Gastroesophageal sphincter (tissue), 3 donors: ENCODE measurements around the gene MX2.
"Not testable (repeated sequence)": the region's sequence is repeated elsewhere in the genome, so short reads cannot be mapped to it uniquely, and the experiment has no call there.

Experiments used
- POLR2A ChIP-seq, 2 donors: fragments of 450-650 bp; IDR thresholded peaks; one replicate each; pipeline ENCODE4 v1.6.1; 2017; ENCODE audit warnings: antibody characterized with exemption in 2 of 2, mild to moderate bottlenecking in 2 of 2, moderate library complexity in 1 of 2
- POLR2AphosphoS5 ChIP-seq: sonication (generic); formaldehyde crosslinking; IDR thresholded peaks from one replicate; pipeline ENCODE4 v1.6.1; 2017; ENCODE audit warnings: antibody characterized with exemption
- TF ChIP-seq, protein P1 (sequence below), 4 experiments: fragments of 200-600 bp in 2 of 4; fragments of 450-650 bp in 2 of 4; sonication (generic) in 1 of 4; IDR thresholded peaks; one replicate each; pipeline ENCODE4 v1.5.1; 2017 to 2019; ENCODE audit warnings: antibody characterized with exemption in 4 of 4, mild to moderate bottlenecking in 2 of 4, moderate library complexity in 2 of 4

- not testable (repeated sequence) for TF ChIP-seq POLR2A (IDR thresholded peaks at IDR 0.05); POLR2AphosphoS5
- TF ChIP-seq, protein P1, sequence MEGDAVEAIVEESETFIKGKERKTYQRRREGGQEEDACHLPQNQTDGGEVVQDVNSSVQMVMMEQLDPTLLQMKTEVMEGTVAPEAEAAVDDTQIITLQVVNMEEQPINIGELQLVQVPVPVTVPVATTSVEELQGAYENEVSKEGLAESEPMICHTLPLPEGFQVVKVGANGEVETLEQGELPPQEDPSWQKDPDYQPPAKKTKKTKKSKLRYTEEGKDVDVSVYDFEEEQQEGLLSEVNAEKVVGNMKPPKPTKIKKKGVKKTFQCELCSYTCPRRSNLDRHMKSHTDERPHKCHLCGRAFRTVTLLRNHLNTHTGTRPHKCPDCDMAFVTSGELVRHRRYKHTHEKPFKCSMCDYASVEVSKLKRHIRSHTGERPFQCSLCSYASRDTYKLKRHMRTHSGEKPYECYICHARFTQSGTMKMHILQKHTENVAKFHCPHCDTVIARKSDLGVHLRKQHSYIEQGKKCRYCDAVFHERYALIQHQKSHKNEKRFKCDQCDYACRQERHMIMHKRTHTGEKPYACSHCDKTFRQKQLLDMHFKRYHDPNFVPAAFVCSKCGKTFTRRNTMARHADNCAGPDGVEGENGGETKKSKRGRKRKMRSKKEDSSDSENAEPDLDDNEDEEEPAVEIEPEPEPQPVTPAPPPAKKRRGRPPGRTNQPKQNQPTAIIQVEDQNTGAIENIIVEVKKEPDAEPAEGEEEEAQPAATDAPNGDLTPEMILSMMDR (IDR thresholded peaks at IDR 0.05): not testable (repeated sequence)
Observed at GRCh38 chr21:41423305-41423636, 61.4 kb downstream of the MX2 start.
